Measurements from ENCODE around the gene HOOK1.
A peak's percentile ranks its signal among the peaks of the same experiment; 100 is the strongest.
"Not testable (repeated sequence)": the region's sequence is repeated elsewhere in the genome, so short reads cannot be mapped to it uniquely, and the experiment has no call there.

HOOK1 gene

GRCh38 chr1:59892841-59893811 lies 78.4 kb downstream of the HOOK1 start:
- DNase-seq = no peak

GRCh38 chr1:59897165-59897564 lies 82.4 kb downstream of the HOOK1 start:
- DNase-seq = no peak

GRCh38 chr1:59898927-59899326 lies 84.2 kb downstream of the HOOK1 start:
- no peak for DNase-seq

- DNase-seq = no peak
Measured at GRCh38 chr1:59900640-59901039, 85.9 kb downstream of the HOOK1 start.

- no peak for DNase-seq
Measured at GRCh38 chr1:59901770-59902388, 87.1 kb downstream of the HOOK1 start.

GRCh38 chr1:59903141-59903754 lies 88.5 kb downstream of the HOOK1 start:
- DNase-seq = peak; percentile 20

- no peak for DNase-seq
Measured at GRCh38 chr1:59906931-59907330, 92.2 kb downstream of the HOOK1 start.

- no peak for DNase-seq
Measured at GRCh38 chr1:59908084-59908483, 93.3 kb downstream of the HOOK1 start.

GRCh38 chr1:59908682-59909081 lies 93.9 kb downstream of the HOOK1 start:
- DNase-seq = no peak

- not testable (repeated sequence) for DNase-seq
Measured at GRCh38 chr1:59914791-59915286, 100.1 kb downstream of the HOOK1 start.

GRCh38 chr1:59915516-59915915 lies 100.8 kb downstream of the HOOK1 start:
- no peak for DNase-seq

GRCh38 chr1:59917026-59917784 lies 102.5 kb downstream of the HOOK1 start:
- DNase-seq = no peak

GRCh38 chr1:59917785-59918180 lies 103.0 kb downstream of the HOOK1 start:
- DNase-seq = no peak

GRCh38 chr1:59919746-59920145 lies 105.0 kb downstream of the HOOK1 start:
- no peak for DNase-seq

GRCh38 chr1:59921258-59921899 lies 106.6 kb downstream of the HOOK1 start:
- not testable (repeated sequence) for DNase-seq

GRCh38 chr1:59924653-59925052 lies 109.9 kb downstream of the HOOK1 start:
- no peak for DNase-seq
